Glutamatergic neuron (in vitro differentiated cells): ENCODE results near the gene PRR35. TPM values are rescaled to one million over a fixed set of nuclear protein-coding genes. Genes with fewer than 3 reads are reported as not detected.

Source experiments
- DNase-seq: peaks from one replicate; pipeline ENCODE4 v3.0.0; 2022
- H3K27ac Mint-ChIP-seq: one replicate; pipeline ENCODE4 v1.8.0; 2020; ENCODE audit warnings: mild to moderate bottlenecking, mixed read lengths, inconsistent platforms; ENCODE audit not compliant: unreplicated experiment
- H3K27me3 Mint-ChIP-seq: one replicate; pipeline ENCODE4 v1.8.0; 2020; ENCODE audit warnings: mild to moderate bottlenecking, moderate library complexity, mixed read lengths, inconsistent platforms; ENCODE audit not compliant: unreplicated experiment
- H3K36me3 Mint-ChIP-seq: one replicate; pipeline ENCODE4 v1.8.0; 2020; ENCODE audit warnings: mild to moderate bottlenecking, mixed read lengths, inconsistent platforms; ENCODE audit not compliant: unreplicated experiment
- H3K4me1 Mint-ChIP-seq: one replicate; pipeline ENCODE4 v1.8.0; 2020; ENCODE audit warnings: mild to moderate bottlenecking, low read depth, mixed read lengths, inconsistent platforms; ENCODE audit not compliant: unreplicated experiment
- H3K4me3 Mint-ChIP-seq: one replicate; pipeline ENCODE4 v1.8.0; 2020; ENCODE audit warnings: mild to moderate bottlenecking, mixed read lengths, inconsistent platforms; ENCODE audit not compliant: unreplicated experiment
- H3K9me3 Mint-ChIP-seq: one replicate; pipeline ENCODE4 v1.8.0; 2020; ENCODE audit warnings: mild to moderate bottlenecking, moderate library complexity, mixed read lengths, inconsistent platforms; ENCODE audit not compliant: unreplicated experiment
- CTCF ChIP-seq: fragments of 200-600 bp; sonication (generic); IDR thresholded peaks from one replicate; pipeline ENCODE4 v1.5.0; 2021; ENCODE audit not compliant: partially characterized antibody, unreplicated experiment
- total RNA-seq: library from RNA; stranded (reverse); fragmentation: NEBNext Ultra II Directional; extraction: Animal tissue kit (Norgen Biotek cat#: 25700); gene quantifications from one replicate; pipeline ENCODE4 v1.2.1, GENCODE V29; 2021; ENCODE audit not compliant: unreplicated experiment

Gene PRR35
- total RNA-seq, 1 donor from 2014 or later, result not detected

GRCh38 chr16:557463-558297, 2.5 kb upstream of the PRR35 start:
- no peak overlapping the region for H3K4me3 Mint-ChIP-seq
- H3K27ac Mint-ChIP-seq, result no peak overlapping the region

GRCh38 chr16:558298-559020, 1.7 kb upstream of the PRR35 start:
- no peak overlapping the region for H3K27ac Mint-ChIP-seq
- peaks cover 6% of the 10 kb centered on the region for H3K27me3 Mint-ChIP-seq
- TF ChIP-seq CTCF, result no peak
- H3K4me1 Mint-ChIP-seq, result peaks cover 5% of the 10 kb centered on the region
- H3K9me3 Mint-ChIP-seq, result peaks cover 6% of the 10 kb centered on the region
- DNase-seq, result no peak
- no peak overlapping the region for H3K4me3 Mint-ChIP-seq
- no peaks in the 10 kb centered on the region for H3K36me3 Mint-ChIP-seq

More at GRCh38 chr16:557463-558297, 2.5 kb upstream of the PRR35 start:
- Mint-ChIP-seq H3K27me3 (peaks cover 5% of the 10 kb centered on the region), H3K36me3 (no peaks in the 10 kb centered on the region), H3K9me3 (peaks cover 4% of the 10 kb centered on the region), H3K4me1 (peaks cover 5% of the 10 kb centered on the region)
- no peak for TF ChIP-seq CTCF
- no peak for DNase-seq

- Mint-ChIP-seq H3K9me3 (peaks cover 6% of the 10 kb centered on the region), H3K36me3 (no peaks in the 10 kb centered on the region), H3K4me3 (no peak overlapping the region), H3K27ac (no peak overlapping the region), H3K4me1 (peaks cover 5% of the 10 kb centered on the region), H3K27me3 (peaks cover 6% of the 10 kb centered on the region)
- DNase-seq, result no peak
- no peak for TF ChIP-seq CTCF
These were observed 1.2 kb upstream of the PRR35 start for GRCh38 chr16:559021-559380.

- Mint-ChIP-seq H3K4me3 (no peak overlapping the region), H3K9me3 (peaks cover 6% of the 10 kb centered on the region), H3K4me1 (peaks cover 5% of the 10 kb centered on the region), H3K27me3 (peaks cover 6% of the 10 kb centered on the region), H3K36me3 (no peaks in the 10 kb centered on the region), H3K27ac (no peak overlapping the region)
- TF ChIP-seq CTCF, result no peak
- no peak for DNase-seq
These were observed 587 bp upstream of the PRR35 start for GRCh38 chr16:559411-560203.
